H54 (cell line): ENCODE data around the gene AAK1.
"Not testable (repeated sequence)": the region's sequence is repeated elsewhere in the genome, so short reads cannot be mapped to it uniquely, and the experiment has no call there.

Source experiments
- DNase-seq: peaks from one replicate; pipeline ENCODE4 v3.0.0; 2011; ENCODE audit warnings: low spot score, mixed read lengths; ENCODE audit not compliant: insufficient read length
- FAIRE-seq: peaks from 3 replicates; lab custom pipeline; 2011; peaks lifted over from hg19 to GRCh38; lab: Jason Lieb, UNC
- POLR2A ChIP-seq: IDR thresholded peaks from 2 replicates; pipeline ENCODE4 v1.6.1; 2011; ENCODE audit warnings: low read depth, mild to moderate bottlenecking, low read length

AAK1 gene

GRCh38 chr2:69612707-69613106, 30.8 kb downstream of the AAK1 start:
- FAIRE-seq, result no peak
- TF ChIP-seq POLR2A, result no peak

GRCh38 chr2:69612200-69612599, 31.3 kb downstream of the AAK1 start:
- FAIRE-seq (no peak), DNase-seq (no peak)
- TF ChIP-seq POLR2A, result no peak

More at GRCh38 chr2:69612707-69613106, 30.8 kb downstream of the AAK1 start:
- no peak for DNase-seq

GRCh38 chr2:69608109-69608508, 35.4 kb downstream of the AAK1 start:
- FAIRE-seq (no peak), DNase-seq (no peak)
- TF ChIP-seq POLR2A, result no peak

GRCh38 chr2:69606771-69607170, 36.8 kb downstream of the AAK1 start:
- not testable (repeated sequence) for FAIRE-seq, DNase-seq

GRCh38 chr2:69605284-69605683, 38.3 kb downstream of the AAK1 start:
- no peak for DNase-seq
- TF ChIP-seq POLR2A, result no peak
- FAIRE-seq, result no peak

- FAIRE-seq (no peak), DNase-seq (no peak)
- no peak for TF ChIP-seq POLR2A
Observed at GRCh38 chr2:69604836-69605235, 38.7 kb downstream of the AAK1 start.

GRCh38 chr2:69604026-69604678, 39.4 kb downstream of the AAK1 start:
- FAIRE-seq, result no peak
- no peak for TF ChIP-seq POLR2A
- no peak for DNase-seq

- no peak for TF ChIP-seq POLR2A
- no peak for DNase-seq
- no peak for FAIRE-seq
Observed at GRCh38 chr2:69603146-69603743, 40.3 kb downstream of the AAK1 start.

GRCh38 chr2:69601179-69601612, 42.3 kb downstream of the AAK1 start:
- TF ChIP-seq POLR2A, result no peak

GRCh38 chr2:69600425-69600824, 43.1 kb downstream of the AAK1 start:
- FAIRE-seq, result no peak
- no peak for TF ChIP-seq POLR2A

More at GRCh38 chr2:69601179-69601612, 42.3 kb downstream of the AAK1 start:
- FAIRE-seq (peak; percentile 95), DNase-seq (peak; percentile 52)

GRCh38 chr2:69597843-69598610, 45.5 kb downstream of the AAK1 start:
- peak; percentile 20 for FAIRE-seq
- DNase-seq, result no peak
- no peak for TF ChIP-seq POLR2A

More at GRCh38 chr2:69600425-69600824, 43.1 kb downstream of the AAK1 start:
- no peak for DNase-seq

GRCh38 chr2:69597105-69597504, 46.4 kb downstream of the AAK1 start:
- FAIRE-seq (no peak), DNase-seq (no peak)
- no peak for TF ChIP-seq POLR2A

- DNase-seq (no peak), FAIRE-seq (no peak)
- no peak for TF ChIP-seq POLR2A
Observed at GRCh38 chr2:69594341-69594740, 49.2 kb downstream of the AAK1 start.

- DNase-seq (no peak), FAIRE-seq (no peak)
- TF ChIP-seq POLR2A, result no peak
Observed at GRCh38 chr2:69592511-69592910, 51.0 kb downstream of the AAK1 start.
